SHP77 treated with DMSO at 0.1 percent for 48 hours (cell line): ENCODE measurements around the gene MDP1.
A peak's percentile ranks its signal among the peaks of the same experiment; 100 is the strongest.
"Not testable (repeated sequence)": the region's sequence is repeated elsewhere in the genome, so short reads cannot be mapped to it uniquely, and the experiment has no call there.

Experiments used
- DNase-seq: peaks from one replicate; lab custom pipeline; 2025; lab: John Stamatoyannopoulos, UW

Gene MDP1

DNA sequence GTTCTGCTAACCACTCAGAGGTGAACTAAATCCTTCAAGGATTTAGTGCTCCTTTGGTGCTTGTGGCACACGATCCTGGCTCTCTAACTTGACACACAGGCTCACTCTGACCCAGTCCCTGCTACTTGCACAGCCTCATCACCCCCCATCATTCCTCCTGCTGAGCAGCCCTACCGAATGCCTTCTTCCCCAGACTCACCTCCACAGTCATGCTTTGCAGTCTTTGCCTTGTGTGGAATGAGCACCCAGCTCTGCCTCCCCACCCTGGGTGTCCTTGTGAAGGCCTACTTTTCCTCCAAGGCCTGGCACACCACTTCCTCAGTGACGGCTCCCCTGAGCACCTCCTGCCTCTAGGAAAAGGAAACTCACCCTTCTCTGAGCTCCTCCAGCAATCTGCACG is 34.5 kb upstream of the MDP1 start:
- DNase-seq: no peak

DNA sequence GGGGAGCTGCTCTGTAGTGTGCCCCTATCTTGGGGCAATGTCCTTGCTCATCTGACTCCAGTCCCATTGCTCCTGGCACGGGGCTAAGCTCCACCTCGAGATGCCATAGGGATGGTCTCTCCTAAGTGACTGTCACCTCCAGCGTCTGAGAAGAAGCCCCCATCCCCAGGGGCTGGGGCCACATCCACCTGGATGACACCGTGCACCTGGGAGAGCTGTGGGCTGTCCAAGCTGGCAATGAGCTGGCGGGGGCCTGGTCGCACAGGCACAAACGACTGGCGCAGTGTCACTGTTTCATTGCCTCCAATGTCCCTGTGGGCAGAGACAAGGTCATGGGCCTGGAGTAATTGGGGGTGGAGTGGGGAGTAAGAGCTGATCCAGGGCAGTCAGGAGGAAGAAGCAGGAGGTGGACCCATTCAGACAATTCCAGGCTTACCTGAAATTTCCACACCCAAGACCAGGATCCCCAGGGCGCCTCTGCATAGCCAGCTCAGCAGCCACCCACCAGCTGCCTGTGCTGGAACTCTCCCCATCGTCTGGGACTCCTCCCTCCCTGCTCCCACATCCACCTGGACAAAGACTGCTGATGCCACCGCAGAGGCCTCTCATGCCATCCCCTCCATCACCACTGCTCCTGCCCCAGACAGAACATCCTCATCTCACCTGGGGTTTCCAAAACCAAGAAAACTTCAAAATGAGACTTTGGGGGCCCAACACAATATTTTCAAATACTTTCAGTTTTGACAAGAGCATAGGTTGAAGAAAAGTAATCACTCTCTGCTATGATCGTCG is 33.6 kb upstream of the MDP1 start:
- no peak for DNase-seq

DNA sequence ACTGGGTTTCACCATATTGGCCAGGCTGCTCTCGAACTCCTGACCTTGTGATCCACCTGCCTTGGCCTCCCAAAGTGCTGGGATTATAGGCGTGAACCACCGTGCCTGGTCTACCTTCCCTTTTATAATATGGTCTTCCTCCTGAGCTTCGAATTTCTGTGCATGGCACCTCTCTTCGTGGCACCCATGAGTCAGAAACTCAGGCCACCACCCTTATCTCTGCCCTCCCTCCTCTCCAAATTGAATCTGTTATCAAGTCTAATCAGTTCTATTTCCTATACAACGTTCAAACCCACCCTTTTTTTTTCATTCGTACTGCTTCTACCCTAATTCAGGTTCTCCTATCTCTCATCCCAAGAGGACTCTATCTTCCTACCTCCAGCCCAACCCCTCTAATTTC is 31.6 kb upstream of the MDP1 start:
- no peak for DNase-seq

DNA sequence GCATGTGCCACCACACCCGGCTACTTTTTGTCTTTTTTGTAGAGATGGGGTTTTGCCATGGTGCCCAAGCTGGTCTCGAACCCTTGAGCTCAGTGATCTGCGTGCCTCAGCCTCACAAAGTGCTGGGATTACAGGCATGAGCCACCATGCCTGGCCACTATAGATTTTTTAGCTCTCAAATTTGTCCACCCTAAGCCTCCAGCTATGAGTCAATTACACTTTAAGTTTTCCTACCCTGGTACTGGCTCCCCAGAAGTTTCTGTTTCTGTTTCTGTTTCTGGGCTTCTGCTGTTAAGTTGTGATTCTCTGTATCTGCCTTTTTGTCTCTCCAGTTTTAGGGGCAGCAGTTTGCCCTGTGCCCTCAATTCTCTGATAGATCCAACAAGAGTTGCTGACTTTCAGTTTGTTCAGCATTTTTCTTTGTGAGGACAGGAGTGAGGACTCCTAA is 30.9 kb upstream of the MDP1 start:
- no peak for DNase-seq

DNA sequence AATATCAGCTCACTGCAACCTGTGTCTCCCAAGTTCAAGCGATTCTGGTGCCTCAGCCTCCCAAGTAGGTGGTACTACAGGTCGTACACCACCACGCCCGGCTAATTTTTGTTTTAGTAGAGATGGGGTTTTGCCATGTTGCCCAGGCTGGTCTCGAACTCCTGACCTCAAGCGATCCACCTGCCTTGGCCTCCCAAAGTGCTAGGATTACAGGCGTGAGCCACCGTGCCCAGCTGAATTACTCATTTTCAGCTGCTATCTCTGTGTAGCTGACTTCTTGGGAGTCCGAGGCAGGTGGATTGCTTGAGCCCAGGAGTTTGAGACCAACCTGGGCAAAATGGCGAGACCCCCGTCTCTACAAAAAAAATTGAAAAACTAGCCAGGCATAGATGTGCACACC is 29.5 kb upstream of the MDP1 start:
- DNase-seq: not testable (repeated sequence)

DNA sequence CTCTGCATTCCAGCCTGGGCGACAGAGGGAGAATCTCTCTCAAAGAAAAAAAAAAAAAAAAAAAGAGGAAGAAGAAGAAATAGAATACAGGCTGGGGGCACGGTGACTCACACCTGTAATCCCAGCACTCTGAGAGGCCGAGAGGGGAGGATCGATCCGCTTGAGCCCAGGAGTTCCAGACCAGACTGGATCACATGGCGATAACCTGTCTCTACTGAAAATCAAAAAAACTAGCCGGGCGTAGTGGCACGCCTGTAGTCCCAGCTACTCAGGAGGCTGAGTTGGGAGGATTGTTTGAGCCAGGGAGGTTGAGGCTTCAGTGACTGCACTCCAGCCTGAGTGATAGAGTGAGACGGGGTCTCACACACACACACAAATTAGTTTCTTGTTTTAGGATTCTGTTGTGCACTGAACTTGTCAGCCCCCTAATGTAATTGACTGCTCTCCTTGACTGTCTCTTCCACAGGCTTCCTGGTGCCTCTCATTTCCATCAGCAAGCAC is 27.5 kb upstream of the MDP1 start:
- no peak for DNase-seq

DNA sequence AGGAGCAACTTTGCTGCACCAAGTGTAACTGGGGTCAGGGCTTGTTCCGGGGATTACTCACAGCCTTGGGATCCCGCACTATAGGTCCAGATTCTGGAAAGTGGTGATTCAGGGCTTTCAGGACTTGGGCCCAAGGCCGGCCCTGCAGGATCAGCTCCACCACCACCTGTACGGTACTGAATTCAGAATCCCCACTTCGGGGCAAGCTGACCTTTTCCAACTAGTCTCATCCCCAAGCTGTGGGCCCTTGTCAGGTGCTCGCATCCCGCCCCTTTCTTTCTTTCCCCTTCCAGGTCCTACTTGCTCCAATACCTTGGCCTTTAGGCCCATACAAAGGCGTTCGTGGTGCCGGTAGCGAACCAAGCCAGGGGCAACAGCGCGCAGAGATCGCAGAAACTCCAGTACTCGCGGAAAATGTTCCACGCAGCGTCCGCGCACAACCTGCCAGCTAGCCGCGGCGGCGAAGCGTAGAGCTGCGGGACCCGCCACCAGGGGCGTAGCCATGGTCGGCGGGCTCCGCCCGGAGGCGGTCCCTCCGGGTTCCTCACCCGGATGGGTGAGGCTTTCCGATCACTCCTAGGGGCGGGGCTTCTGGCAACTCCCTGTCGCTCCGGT is 26.1 kb upstream of the MDP1 start:
- DNase-seq: peak; percentile 98

DNA sequence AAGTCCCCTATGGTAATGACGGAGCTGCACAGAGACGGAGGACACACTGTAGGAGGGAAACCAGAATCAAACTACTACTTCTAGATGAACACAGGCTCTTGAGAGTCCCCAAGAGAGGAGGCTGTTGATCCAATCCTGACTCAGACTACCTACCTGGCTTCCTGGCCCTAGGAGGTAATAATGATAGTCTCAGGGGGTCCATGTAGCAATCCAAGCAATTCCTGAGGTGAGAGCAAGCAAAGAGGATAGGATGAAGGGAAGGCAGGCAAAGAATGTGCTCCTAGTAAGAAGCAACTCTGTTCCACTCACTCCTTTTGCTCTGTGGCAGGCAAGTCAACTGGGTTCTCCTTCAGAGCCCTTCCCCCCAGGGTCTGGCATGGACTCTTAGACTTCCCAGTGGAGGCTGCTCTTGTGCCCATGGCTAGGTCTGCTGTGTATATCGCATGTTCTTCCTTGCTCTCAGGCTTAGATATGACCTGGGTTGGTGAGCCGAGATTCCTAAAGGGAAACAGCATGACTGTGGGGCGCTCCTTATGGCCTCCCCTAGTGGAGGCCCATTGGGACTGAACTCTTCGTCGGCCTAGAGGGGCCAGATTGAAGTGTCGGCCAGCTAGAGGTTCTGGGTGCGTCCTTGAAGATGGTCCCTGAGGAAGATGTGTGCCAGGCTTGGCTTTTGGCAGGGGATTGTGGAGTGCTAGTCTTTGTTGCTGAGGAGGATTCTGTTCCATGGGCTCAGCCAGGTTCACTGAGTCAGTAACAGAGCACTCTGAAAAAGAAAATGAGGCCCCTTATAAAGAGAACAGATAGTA is 24.4 kb upstream of the MDP1 start:
- no peak for DNase-seq

DNA sequence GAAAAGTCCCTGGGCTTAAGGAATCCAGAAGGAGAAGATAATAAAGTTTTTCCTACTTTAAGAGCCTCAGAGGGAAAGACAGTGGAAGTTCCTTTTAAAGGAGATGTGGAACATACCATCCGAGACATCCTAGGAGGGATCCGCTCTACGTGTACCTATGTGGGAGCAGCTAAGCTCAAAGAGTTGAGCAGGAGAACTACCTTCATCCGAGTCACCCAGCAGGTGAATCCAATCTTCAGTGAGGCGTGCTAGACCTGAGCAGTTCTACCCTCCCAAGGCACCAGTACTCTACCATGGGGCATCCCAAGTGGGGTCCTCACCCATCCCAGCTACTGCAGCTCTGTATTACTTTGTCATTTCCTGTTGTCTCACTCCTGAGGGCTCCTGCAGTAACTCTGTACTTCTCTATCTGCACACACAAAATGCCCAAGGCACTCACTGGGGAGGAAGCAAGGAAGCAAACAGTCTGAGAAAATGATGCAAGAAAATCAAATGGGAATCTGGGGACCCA is 22.7 kb upstream of the MDP1 start:
- DNase-seq: no peak

DNA sequence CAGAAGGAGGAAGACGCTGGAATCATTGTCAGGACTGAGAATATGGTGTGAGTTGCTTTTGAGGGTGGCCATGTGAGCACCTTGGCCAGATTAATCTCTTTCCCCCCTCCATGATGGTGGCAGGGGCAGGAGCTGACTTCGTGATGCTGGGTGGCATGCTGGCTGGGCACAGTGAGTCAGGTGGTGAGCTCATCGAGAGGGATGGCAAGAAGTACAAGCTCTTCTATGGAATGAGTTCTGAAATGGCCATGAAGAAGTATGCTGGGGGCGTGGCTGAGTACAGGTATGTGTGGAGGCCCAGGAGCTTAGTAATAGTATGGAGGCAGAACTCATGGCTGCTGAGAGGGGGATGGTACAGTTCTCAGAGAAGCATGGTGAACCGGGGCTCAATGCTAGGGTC is 22.3 kb upstream of the MDP1 start:
- DNase-seq: no peak

DNA sequence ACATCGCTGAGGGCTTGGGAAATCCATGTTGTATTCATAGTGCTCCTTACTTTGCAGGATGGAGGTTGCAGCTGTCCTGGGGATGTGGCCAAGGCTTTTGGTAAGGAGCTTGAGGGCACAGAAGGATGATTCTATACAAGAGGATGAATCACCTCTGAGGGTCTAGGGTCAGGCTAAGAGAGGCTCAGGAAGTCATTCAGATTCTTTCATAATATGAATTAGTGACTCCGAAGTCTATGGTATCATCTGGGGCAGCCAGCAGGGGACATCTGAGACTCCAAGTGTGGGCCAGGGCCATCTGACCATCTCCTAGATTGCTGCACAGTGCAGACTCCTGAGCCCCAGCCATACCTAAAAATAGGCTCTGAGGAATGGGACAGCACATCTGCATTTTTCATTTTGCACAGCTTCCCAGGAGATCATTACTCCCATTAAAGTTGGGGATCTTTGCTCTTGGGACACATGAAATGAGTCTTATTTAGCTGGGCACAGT is 21.6 kb upstream of the MDP1 start:
- DNase-seq: no peak

DNA sequence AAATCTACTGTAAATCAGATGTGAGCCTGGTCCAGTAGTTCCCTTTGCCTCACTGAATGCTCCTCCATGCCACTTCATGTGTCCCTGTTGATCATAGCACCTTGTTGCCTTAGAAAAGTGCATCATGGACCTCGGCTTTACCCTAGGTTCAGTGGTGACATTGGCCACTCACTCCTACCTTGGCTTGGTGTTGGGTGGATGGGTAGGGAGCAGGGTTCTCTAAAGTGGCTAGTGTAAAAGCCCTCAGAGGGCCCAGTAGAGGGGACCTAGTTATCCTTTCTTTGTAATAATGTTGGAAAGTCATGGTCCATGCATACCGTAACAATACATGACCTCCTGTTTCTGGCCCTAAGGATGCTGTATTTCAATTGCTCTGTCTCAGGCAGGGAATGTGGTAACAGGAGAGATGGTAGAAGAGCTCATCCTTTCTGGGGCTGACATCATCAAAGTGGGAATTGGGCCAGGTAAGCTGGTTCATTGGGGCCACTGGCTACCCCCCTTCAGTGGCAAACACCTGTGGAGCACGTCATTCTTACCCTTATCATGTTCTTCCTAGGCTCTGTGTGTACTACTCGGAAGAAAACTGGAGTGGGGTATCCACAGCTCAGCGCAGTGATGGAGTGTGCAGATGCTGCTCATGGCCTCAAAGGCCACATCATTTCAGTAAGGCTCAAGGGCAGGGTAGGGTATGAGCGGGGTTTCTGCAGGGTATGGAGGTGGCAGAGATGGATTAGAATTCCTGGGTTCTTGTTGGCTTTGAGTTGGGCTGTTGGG is 21.0 kb upstream of the MDP1 start:
- no peak for DNase-seq

DNA sequence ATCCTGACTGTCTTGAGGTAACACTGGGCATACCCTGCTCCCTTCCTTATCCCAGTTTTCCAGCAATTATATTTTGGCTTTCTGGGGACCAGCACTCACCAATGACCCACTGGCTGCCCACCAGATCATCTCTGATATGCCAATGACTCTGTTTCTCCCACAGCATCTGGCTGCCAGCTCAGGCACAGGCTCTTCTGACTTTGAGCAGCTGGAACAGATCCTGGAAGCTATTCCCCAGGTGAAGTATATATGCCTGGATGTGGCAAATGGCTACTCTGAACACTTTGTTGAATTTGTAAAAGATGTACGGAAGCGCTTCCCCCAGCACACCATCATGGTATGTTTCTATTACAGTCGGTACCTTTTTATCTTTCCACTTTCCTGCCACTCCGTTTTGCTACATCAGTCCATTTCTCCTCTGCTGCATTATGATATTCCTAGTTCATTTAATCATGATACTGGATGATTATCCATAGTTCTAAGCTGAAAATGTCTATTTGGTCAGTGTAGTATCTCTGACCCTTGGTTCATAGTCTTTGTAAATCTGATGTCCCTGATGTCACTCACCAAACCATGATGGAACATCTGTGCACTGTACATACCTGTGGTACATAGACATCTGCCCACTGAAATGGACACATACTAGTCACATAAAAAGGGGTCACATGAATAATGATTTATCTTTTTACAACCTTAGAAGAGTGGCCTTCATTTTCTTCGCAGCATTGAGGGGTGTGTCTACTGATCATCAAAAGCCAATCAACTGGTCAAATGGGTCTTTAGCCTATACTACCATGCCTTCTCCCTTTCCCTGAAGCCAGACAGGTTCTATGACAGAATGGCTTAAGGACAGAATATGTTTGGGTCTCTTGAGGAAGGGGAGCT is 20.2 kb upstream of the MDP1 start:
- DNase-seq: no peak

DNA sequence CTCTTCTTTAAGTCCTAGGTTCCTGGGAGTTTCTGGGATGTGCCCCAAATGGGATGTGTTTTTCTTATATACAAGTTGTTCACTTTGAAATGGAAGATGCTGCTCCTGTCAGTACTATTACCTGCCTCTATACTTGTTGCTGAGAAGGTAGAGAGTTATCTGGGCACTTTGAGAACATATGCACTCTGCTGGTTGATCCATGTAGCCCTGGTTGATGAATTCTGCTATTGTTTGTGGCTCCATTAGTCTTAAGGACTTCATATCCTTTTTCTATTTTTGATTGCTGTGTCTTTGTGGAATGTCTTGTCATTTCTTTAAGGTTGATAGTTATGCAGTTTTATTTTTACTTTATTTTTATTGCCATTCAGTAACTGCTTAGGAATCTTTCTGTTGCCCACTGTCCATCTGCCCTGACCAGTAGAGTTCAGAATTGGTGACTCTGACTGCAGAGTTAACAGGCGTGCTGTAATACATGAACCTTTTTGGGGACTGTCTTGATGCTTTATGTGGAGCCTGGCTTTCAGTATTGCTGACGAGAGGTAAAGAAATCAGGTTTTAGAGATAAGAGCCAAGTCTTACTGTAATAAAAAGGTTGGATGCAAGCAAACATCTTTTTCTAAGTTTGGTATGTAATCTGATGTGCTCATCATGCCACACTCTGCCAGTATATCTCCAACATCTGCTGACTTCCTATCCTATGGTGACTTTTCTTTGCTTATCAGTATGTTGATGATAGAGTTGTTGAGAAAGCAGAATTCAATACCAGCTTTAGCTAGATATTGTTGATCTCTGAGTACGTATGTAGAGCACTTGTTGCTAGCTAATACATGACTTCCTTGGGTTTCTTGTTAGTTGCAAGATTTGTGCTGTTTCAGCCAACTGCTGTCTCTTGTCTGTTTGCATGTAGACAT is 18.5 kb upstream of the MDP1 start:
- DNase-seq: no peak

DNA sequence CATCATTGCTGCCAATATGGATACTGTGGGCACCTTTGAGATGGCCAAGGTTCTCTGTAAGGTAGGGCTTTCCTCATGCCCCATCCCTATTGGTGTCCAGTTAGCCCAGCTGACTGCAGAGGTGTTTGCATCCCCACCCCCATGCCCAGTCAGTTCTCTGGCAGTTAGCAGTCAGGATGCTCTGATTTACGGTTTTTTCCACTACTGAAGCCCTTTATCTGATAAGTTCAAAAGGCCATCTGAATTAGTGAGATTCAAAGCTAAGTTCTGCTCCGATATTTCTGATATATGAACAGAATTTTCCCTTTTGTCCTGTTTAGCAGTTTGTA is 17.6 kb upstream of the MDP1 start:
- DNase-seq: no peak

DNA sequence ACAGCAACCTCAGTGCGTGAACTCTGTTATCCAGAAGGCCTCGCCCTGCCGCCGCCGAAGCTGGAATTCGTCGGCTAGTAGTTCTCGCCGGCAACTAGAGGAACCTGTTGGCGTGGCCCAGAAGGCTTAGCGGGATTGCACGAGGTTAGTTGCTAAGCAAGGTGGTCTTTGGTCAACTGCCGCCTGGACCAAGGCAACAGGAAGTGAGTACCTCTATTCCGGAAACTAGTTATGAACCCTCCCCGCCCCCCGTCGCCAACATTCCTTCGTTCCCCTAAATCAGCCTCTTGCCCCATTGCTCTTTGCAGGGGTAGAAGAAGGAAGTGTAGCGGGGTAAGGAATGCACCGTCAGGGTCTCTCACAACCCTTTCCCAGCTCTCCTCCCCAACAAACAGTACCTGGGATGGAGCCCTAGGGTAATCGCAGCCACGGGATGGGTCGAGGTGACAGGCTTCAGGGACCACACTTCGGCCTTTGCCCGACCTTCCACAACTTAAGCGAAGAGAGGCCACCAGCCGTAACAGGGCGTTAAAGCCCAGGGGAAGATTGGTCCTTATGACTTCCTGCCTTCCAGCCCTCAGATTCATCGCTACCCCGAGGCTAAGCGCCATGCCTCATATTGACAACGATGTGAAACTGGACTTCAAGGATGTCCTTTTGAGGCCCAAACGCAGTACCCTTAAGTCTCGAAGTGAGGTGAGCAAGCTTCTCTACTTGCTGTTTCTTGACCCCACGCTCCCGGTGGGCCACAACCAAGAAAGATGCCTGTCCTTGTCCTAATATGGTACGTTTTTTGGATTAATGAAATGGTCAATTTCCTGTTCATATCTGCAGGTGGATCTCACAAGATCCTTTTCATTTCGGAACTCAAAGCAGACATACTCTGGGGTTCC is 17.0 kb upstream of the MDP1 start, which contains the start of gene GMPR2:
Gene GMPR2, plus strand, starts transcription at position 285 of the 893 bp plus-strand sequence. Its CDS starts 325 bp downstream, at position 610.
- peak; percentile 97 for DNase-seq

DNA sequence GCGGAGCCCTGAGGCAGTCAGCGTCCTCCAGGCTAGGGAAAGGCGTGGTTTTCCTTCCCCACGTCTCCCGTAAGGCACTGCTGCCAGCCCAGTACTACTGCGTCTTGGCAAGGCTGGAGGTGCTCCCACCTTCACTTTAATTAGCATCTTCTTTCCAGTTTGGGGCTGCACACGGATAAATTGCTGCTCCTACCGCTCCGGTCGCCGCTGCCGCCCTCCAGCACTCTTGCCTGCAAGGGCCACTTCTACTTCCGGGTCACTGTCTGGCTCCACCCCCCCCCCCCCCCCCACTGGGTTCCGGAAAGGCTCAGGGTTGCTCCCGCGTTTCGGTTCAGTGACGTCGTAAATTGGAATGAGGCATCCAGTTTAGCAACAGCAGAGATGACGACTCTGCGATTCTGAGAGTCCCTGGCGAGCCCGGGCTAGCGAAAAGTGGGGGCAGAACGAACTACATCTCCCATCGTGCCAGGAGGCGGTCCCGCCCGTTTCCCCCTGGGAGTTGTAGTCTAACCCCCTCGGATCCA is 16.3 kb upstream of the MDP1 start, which contains the start of gene NEDD8:
Gene NEDD8, minus strand, starts transcription at position 247 of the 524 bp plus-strand sequence. Its CDS starts 100 bp downstream, at position 147.
- peak; percentile 97 for DNase-seq
